ENCODE results near the gene MATCAP1. TPM values are rescaled to one million over a fixed set of nuclear protein-coding genes. Genes with fewer than 3 reads are reported as not detected.

Gene MATCAP1
- total and polyA plus RNA-seq, 2 experiments from 2014 or later = 3.8 to 6.4 TPM

- WGBS, 2 experiments (ENCODE audit: low coverage in 1 of 2, low lambda C conversion rate in 2 of 2, missing lambda C conversion rate in 2 of 2) = 96% methylated on average over 9 of the region's 9 CpGs
- Histone ChIP-seq H4K20me1 (ENCODE audit: insufficient read depth) (no peaks in the 10 kb centered on the region), H3K9me2 (ENCODE audit: insufficient read depth) (no peaks in the 10 kb centered on the region), H3K4me1 (ENCODE audit: insufficient read depth) (peaks cover 14% of the 10 kb centered on the region), H3K36me3 (ENCODE audit: low read depth) (peaks cover 11% of the 10 kb centered on the region; the same call in 1 of the 2 replicates), H3K4me2 (ENCODE audit: unreplicated experiment) (no peak overlapping the region), H3F3A (ENCODE audit: insufficient read depth) (no peaks in the 10 kb centered on the region), H3K9ac (no peak overlapping the region), H3K4me3 (no peak overlapping the region), H3K79me2 (ENCODE audit: insufficient read depth) (peaks cover 47% of the 10 kb centered on the region), H3K9me3 (ENCODE audit: low read depth) (no peaks in the 10 kb centered on the region), H2AFZ (no peak overlapping the region), H3K27me3 (replicated peaks; ENCODE audit: insufficient read depth) (no peaks in the 10 kb centered on the region), H3K27ac (no peak overlapping the region)
- in situ Hi-C loops (cut with MboI) = no loop called here
- TF ChIP-seq EZH2 (IDR thresholded peaks at IDR 0.05; ENCODE audit: insufficient read depth, poor library complexity, severe bottlenecking) = no peak
- no peak for TF ChIP-seq EZH2phosphoT487 (IDR thresholded peaks at IDR 0.05; ENCODE audit: insufficient read depth, low read depth)
- DNase-seq = no peak
These were observed 45.1 kb upstream of the MATCAP1 start for GRCh38 chr16:67228905-67229304.

DNA sequence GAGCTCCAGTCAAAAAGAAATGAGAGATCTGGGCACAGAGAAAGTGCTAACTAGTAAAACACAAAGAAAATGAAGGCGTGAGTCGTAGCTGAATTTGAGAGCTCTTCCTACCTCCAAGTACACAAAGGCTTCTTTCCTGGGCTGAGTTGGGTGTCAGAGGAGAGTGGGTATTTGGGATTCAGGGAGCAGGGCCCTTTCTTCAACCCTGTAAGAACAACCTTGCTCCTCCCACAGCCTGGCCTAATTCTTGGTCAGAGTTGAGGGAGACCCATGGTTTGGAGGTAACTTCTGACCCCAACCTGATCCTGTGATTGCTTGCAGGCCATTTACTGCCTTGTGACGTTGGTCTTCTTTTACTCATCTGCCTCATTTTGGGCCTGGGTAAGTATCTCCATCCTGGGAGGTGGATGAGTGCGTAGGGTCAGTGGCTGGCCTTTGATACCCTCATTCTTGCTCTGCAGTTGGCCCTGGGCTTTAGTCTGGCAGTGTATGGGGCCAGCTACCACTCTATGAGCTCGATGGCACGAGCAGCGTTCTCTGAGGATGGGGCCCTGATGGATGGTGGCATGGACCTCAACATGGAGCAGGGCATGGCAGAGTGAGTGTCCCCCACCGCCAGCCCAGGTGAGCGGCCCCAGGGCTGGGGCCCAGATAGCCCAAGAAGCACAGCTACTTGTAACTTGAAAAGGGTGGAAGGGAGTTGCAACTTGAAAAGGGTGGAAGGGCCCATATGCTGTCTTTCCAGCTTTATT, 44.4 kb upstream of the MATCAP1 start:
- Histone ChIP-seq H3K4me2 (ENCODE audit: unreplicated experiment) (peak overlapping the region; percentile 95), H3K9me2 (ENCODE audit: insufficient read depth) (no peaks in the 10 kb centered on the region), H3K36me3 (ENCODE audit: low read depth) (peaks cover 11% of the 10 kb centered on the region; the same call in 1 of the 2 replicates), H3K9me3 (ENCODE audit: low read depth) (no peaks in the 10 kb centered on the region), H3K79me2 (ENCODE audit: insufficient read depth) (peaks cover 47% of the 10 kb centered on the region), H3K27ac (peak overlapping the region; percentile 85), H3F3A (ENCODE audit: insufficient read depth) (no peaks in the 10 kb centered on the region), H3K9ac (peak overlapping the region; percentile 99), H4K20me1 (ENCODE audit: insufficient read depth) (no peaks in the 10 kb centered on the region), H3K27me3 (replicated peaks; ENCODE audit: insufficient read depth) (no peaks in the 10 kb centered on the region), H3K4me1 (ENCODE audit: insufficient read depth) (peaks cover 14% of the 10 kb centered on the region), H2AFZ (no peak overlapping the region), H3K4me3 (peak overlapping the region; percentile 100)
- DNase-seq = no peak
- in situ Hi-C loops (cut with MboI) = no loop called here
- WGBS, 2 experiments (ENCODE audit: low coverage in 1 of 2, low lambda C conversion rate in 2 of 2, missing lambda C conversion rate in 2 of 2) = 91 to 93% methylated on average over 9 of the region's 9 CpGs
- TF ChIP-seq EZH2phosphoT487 (IDR thresholded peaks at IDR 0.05; ENCODE audit: insufficient read depth, low read depth) (no peak), EZH2 (IDR thresholded peaks at IDR 0.05; ENCODE audit: insufficient read depth, poor library complexity, severe bottlenecking) (no peak)

GRCh38 chr16:67227567-67227921, 43.8 kb upstream of the MATCAP1 start:
- H3K27ac ChIP-seq = peak overlapping the region; percentile 85
- peak overlapping the region; percentile 95 for H3K4me2 ChIP-seq (ENCODE audit: unreplicated experiment)
- peak overlapping the region; percentile 64; the same call in 1 of the 2 replicates for H2AFZ ChIP-seq
- no peak for TF ChIP-seq EZH2phosphoT487 (IDR thresholded peaks at IDR 0.05; ENCODE audit: insufficient read depth, low read depth)
- no peak for TF ChIP-seq EZH2 (IDR thresholded peaks at IDR 0.05; ENCODE audit: insufficient read depth, poor library complexity, severe bottlenecking)
- peak; percentile 39 for DNase-seq
- H3K9ac ChIP-seq = peak overlapping the region; percentile 99
- H3K27me3 ChIP-seq (replicated peaks; ENCODE audit: insufficient read depth) = no peaks in the 10 kb centered on the region
- in situ Hi-C loops (cut with MboI) = no loop called here
- H3K4me3 ChIP-seq = peak overlapping the region; percentile 100
- no peaks in the 10 kb centered on the region for H4K20me1 ChIP-seq (ENCODE audit: insufficient read depth)
- H3K79me2 ChIP-seq (ENCODE audit: insufficient read depth) = peaks cover 47% of the 10 kb centered on the region
- 11 to 14% methylated on average over 12 of the region's 12 CpGs for WGBS, 2 experiments (ENCODE audit: low coverage in 1 of 2, low lambda C conversion rate in 2 of 2, missing lambda C conversion rate in 2 of 2)
- H3K9me2 ChIP-seq (ENCODE audit: insufficient read depth) = no peaks in the 10 kb centered on the region
- no peaks in the 10 kb centered on the region for H3F3A ChIP-seq (ENCODE audit: insufficient read depth)
- peaks cover 11% of the 10 kb centered on the region; the same call in 1 of the 2 replicates for H3K36me3 ChIP-seq (ENCODE audit: low read depth)
- H3K9me3 ChIP-seq (ENCODE audit: low read depth) = no peaks in the 10 kb centered on the region
- peaks cover 14% of the 10 kb centered on the region for H3K4me1 ChIP-seq (ENCODE audit: insufficient read depth)

DNA sequence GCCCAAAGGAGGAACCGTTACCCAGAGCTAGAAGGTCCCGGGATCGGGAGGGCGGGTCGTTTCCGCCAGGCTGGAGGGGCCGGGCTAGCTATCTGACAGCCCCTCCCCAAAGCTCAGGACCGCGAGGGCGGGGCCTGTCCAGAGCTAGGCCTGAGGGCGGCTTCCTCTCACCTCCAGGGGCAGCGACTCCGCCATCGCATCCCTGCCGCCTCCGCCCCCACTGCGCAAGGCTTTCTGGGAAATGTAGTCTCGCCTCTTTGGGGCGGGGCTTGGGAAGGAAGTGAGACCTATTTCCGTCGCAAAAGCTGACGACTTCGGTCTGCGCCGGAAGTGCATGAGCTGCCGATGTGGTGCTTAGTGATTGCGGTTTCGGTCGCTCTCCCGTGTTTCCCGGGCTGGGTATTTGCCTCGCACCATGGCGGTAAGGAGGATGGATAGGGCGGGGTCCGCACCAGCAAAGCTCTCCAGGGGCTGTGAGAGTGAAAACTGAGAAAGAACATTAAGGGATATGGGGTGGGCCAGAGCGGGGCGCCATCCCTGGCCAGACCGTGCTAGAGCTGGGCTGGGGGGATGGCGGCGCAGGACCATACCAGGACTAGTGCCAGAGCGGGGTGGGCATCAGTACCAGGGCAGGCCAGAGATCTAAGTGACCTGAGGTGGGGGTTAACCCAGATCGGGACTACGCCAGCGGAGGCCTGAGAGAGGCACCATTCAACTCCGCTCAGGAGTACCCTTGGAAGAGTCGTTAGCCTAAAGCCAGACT, 43.2 kb upstream of the MATCAP1 start, which contains the start of gene TMEM208:
TSS of gene TMEM208 (plus strand) at position 327 of the 763 bp plus-strand sequence. CDS start at position 416, 89 bp downstream.
- H3K4me1 ChIP-seq (ENCODE audit: insufficient read depth) = peaks cover 14% of the 10 kb centered on the region
- no peaks in the 10 kb centered on the region for H3F3A ChIP-seq (ENCODE audit: insufficient read depth)
- peak within 1 kb of the TSS; percentile 95 for H3K4me2 ChIP-seq (ENCODE audit: unreplicated experiment)
- no peaks in the 10 kb centered on the region for H3K9me3 ChIP-seq (ENCODE audit: low read depth)
- H3K27ac ChIP-seq = peak within 1 kb of the TSS; percentile 85
- H3K27me3 ChIP-seq (replicated peaks; ENCODE audit: insufficient read depth) = no peaks in the 10 kb centered on the region
- H2AFZ ChIP-seq = peak within 1 kb of the TSS; percentile 84
- H3K36me3 ChIP-seq (ENCODE audit: low read depth) = peaks cover 11% of the 10 kb centered on the region; the same call in 1 of the 2 replicates
- H3K9ac ChIP-seq = peak within 1 kb of the TSS; percentile 99
- peaks cover 47% of the 10 kb centered on the region for H3K79me2 ChIP-seq (ENCODE audit: insufficient read depth)
- H3K4me3 ChIP-seq = peak within 1 kb of the TSS; percentile 100
- no peaks in the 10 kb centered on the region for H4K20me1 ChIP-seq (ENCODE audit: insufficient read depth)
- H3K9me2 ChIP-seq (ENCODE audit: insufficient read depth) = no peaks in the 10 kb centered on the region
- in situ Hi-C loops (cut with MboI) = no loop called here
- no peak for TF ChIP-seq EZH2 (IDR thresholded peaks at IDR 0.05; ENCODE audit: insufficient read depth, poor library complexity, severe bottlenecking)
- TF ChIP-seq EZH2phosphoT487 (IDR thresholded peaks at IDR 0.05; ENCODE audit: insufficient read depth, low read depth) = no peak
- 1% methylated on average over 36 to 46 of the region's 46 CpGs for WGBS, 2 experiments (ENCODE audit: low coverage in 1 of 2, low lambda C conversion rate in 2 of 2, missing lambda C conversion rate in 2 of 2)
- peak; percentile 99 for DNase-seq

All from GM23248 (cell line).